SU-DHL-6 (cell line): ENCODE measurements around the gene HECTD1.

Source experiments
- H2AFZ ChIP-seq: fragments of 200-600 bp; sonication (generic); 2 replicates; pipeline ENCODE4 v1.6.1; 2014; ENCODE audit warnings: low read depth, mild to moderate bottlenecking, moderate library complexity, mixed read lengths, antibody characterized with exemption, low read length; ENCODE audit not compliant: severe bottlenecking
- H3F3A ChIP-seq: fragments of 200-600 bp; shearing (Covaris generic); 2 replicates; pipeline ENCODE4 v1.6.0; 2016; ENCODE audit warnings: antibody characterized with exemption, mild to moderate bottlenecking; ENCODE audit not compliant: insufficient read depth
- H3K27ac ChIP-seq: fragments of 200-600 bp; sonication (generic); 2 replicates; pipeline ENCODE4 v1.5.1; 2016; ENCODE audit warnings: low read depth, mild to moderate bottlenecking, low read length, moderate library complexity, mixed read lengths
- H3K27me3 ChIP-seq: fragments of 200-600 bp; sonication (generic), shearing (Covaris generic); 2 replicates; pipeline ENCODE4 v1.6.0; 2014; ENCODE audit warnings: mild to moderate bottlenecking, low read length
- H3K36me3 ChIP-seq: fragments of 200-600 bp; sonication (generic); 2 replicates; pipeline ENCODE4 v1.6.1; 2014; ENCODE audit warnings: mild to moderate bottlenecking, low read length, mixed read lengths
- H3K4me2 ChIP-seq: fragments of 300-600, 200-600 bp; shearing (Covaris generic), sonication (generic); 2 replicates; pipeline ENCODE4 v1.6.0; 2014; ENCODE audit warnings: low read length, low read depth, mild to moderate bottlenecking; ENCODE audit not compliant: poor library complexity, severe bottlenecking
- H3K4me3 ChIP-seq: fragments of 200-600 bp; sonication (generic); 2 replicates; pipeline ENCODE4 v1.5.1; 2014; ENCODE audit warnings: antibody characterized with exemption, low read length, mild to moderate bottlenecking, mixed read lengths; ENCODE audit not compliant: insufficient read depth, poor library complexity, severe bottlenecking
- H3K79me2 ChIP-seq: fragments of 200-600 bp; sonication (generic); 2 replicates; pipeline ENCODE4 v1.6.1; 2014; ENCODE audit warnings: mild to moderate bottlenecking, low read length, moderate library complexity; ENCODE audit not compliant: insufficient read depth
- H3K9ac ChIP-seq: fragments of 200-600 bp; sonication (generic); 2 replicates; pipeline ENCODE4 v1.7.0; 2014; ENCODE audit warnings: mild to moderate bottlenecking, low read length
- H3K9me2 ChIP-seq: fragments of 200-600 bp; sonication (generic); replicated peaks from 2 replicates; pipeline ENCODE4 v1.6.1; 2014; ENCODE audit warnings: low read length; ENCODE audit not compliant: insufficient read depth
- H3K9me3 ChIP-seq: fragments of 200-600 bp; sonication (generic); 2 replicates; pipeline ENCODE4 v1.6.1; 2014; ENCODE audit warnings: low read length, mixed read lengths; ENCODE audit not compliant: insufficient read depth
- H4K20me1 ChIP-seq: fragments of 200-600 bp; sonication (generic); 2 replicates; pipeline ENCODE4 v1.6.1; 2014; ENCODE audit warnings: low read depth, mild to moderate bottlenecking, antibody characterized with exemption, low read length, moderate library complexity, mixed read lengths
- CTCF ChIP-seq: fragments of 200-600 bp; sonication (generic); IDR thresholded peaks from one replicate; pipeline ENCODE4 v1.5.1; 2017; ENCODE audit warnings: antibody characterized with exemption, mild to moderate bottlenecking, low read length, moderate library complexity; ENCODE audit not compliant: insufficient read depth, poor library complexity, severe bottlenecking
- EZH2phosphoT487 ChIP-seq: fragments of 200-600 bp; sonication (generic), shearing (Covaris generic); conservative IDR thresholded peaks from 2 replicates; pipeline ENCODE4 v1.6.1; 2018; ENCODE audit warnings: mild to moderate bottlenecking, antibody characterized with exemption, low read length, moderate library complexity, mixed read lengths

The HECTD1 gene

GRCh38 chr14:31219169-31219568 lies 11.6 kb upstream of the HECTD1 start:
- Histone ChIP-seq H3F3A (no peaks in the 10 kb centered on the region), H3K9ac (no peak overlapping the region), H3K79me2 (no peaks in the 10 kb centered on the region), H3K36me3 (no peaks in the 10 kb centered on the region), H2AFZ (no peak overlapping the region), H3K9me2 (no peaks in the 10 kb centered on the region), H4K20me1 (no peaks in the 10 kb centered on the region), H3K27me3 (no peaks in the 10 kb centered on the region), H3K27ac (no peak overlapping the region), H3K4me3 (no peak overlapping the region), H3K4me2 (no peak overlapping the region), H3K9me3 (no peaks in the 10 kb centered on the region)
- no peak for TF ChIP-seq CTCF
- TF ChIP-seq EZH2phosphoT487: no peak

DNA sequence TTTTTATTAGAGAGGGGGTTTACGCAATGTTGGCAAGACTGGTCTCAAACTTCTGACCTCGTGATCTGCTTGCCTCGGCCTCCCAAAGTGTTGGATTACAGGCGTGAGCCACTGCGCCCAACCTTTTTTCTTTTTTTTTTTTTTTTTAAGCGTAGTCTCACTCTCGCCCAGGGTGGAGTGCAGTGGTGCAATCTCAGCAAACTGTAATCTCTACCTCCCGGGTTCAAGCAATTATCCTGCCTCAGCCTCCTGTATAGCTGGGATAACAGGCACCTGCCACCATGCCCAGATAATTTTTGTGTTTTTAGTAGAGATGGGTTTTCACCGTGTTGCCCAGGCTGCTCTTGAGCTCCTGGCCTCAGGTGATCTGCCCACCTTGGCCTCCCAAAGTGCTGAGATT lies 8.8 kb upstream of the HECTD1 start:
- Histone ChIP-seq H3K9me2 (no peaks in the 10 kb centered on the region), H3K9me3 (no peaks in the 10 kb centered on the region), H2AFZ (no peak overlapping the region), H3K27me3 (no peaks in the 10 kb centered on the region), H4K20me1 (no peaks in the 10 kb centered on the region), H3K79me2 (no peaks in the 10 kb centered on the region), H3K4me2 (no peak overlapping the region), H3K4me3 (no peak overlapping the region), H3K36me3 (no peaks in the 10 kb centered on the region), H3K27ac (no peak overlapping the region), H3F3A (no peaks in the 10 kb centered on the region), H3K9ac (no peak overlapping the region)
- no peak for TF ChIP-seq CTCF
- TF ChIP-seq EZH2phosphoT487: no peak

DNA sequence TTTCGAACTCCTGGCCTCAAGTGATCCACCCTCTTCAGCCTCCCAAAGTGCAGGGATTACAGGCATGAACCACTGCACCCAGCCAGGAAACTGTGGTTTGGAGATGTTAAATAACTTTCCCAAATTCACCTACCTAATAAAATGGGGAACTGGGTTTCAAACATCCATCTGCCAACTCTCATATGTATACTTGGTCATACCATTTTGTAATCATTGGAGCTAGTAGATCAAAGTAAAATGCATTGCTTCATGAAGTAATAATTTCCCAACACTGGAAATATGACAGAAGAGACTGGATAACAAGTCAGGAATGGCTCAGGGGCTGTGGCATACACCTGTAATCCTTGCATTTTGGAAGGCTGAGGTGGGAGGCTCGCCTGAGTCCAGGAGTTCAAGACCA lies 5.3 kb upstream of the HECTD1 start:
- H3K9me3 ChIP-seq: no peaks in the 10 kb centered on the region
- H3K27ac ChIP-seq: no peak overlapping the region
- H2AFZ ChIP-seq: no peak overlapping the region
- H3K79me2 ChIP-seq: no peaks in the 10 kb centered on the region
- no peak overlapping the region for H3K4me2 ChIP-seq
- H3K9me2 ChIP-seq: no peaks in the 10 kb centered on the region
- H3K9ac ChIP-seq: no peak overlapping the region
- no peaks in the 10 kb centered on the region for H3K36me3 ChIP-seq
- TF ChIP-seq CTCF (no peak), EZH2phosphoT487 (no peak)
- H4K20me1 ChIP-seq: no peaks in the 10 kb centered on the region
- peaks cover 14% of the 10 kb centered on the region for H3F3A ChIP-seq
- no peak overlapping the region for H3K4me3 ChIP-seq
- no peaks in the 10 kb centered on the region for H3K27me3 ChIP-seq
